Neural progenitor cell (in vitro differentiated cells): ENCODE results near the gene FYB1.

Experiments
- CTCF ChIP-seq: fragments of 200-600 bp; sonication (generic); IDR thresholded peaks from 2 replicates; pipeline ENCODE4 v1.5.1; 2017; ENCODE audit warnings: antibody characterized with exemption, mild to moderate bottlenecking
- EZH2 ChIP-seq: fragments of 200-600 bp; sonication (generic); IDR thresholded peaks from 2 replicates; pipeline ENCODE4 v1.6.1; 2017; ENCODE audit warnings: antibody characterized with exemption, mild to moderate bottlenecking, moderate library complexity
- EZH2phosphoT487 ChIP-seq: fragments of 200-600 bp; sonication (generic); IDR thresholded peaks from 2 replicates; pipeline ENCODE4 v1.6.1; 2017; ENCODE audit warnings: antibody characterized with exemption

DNA sequence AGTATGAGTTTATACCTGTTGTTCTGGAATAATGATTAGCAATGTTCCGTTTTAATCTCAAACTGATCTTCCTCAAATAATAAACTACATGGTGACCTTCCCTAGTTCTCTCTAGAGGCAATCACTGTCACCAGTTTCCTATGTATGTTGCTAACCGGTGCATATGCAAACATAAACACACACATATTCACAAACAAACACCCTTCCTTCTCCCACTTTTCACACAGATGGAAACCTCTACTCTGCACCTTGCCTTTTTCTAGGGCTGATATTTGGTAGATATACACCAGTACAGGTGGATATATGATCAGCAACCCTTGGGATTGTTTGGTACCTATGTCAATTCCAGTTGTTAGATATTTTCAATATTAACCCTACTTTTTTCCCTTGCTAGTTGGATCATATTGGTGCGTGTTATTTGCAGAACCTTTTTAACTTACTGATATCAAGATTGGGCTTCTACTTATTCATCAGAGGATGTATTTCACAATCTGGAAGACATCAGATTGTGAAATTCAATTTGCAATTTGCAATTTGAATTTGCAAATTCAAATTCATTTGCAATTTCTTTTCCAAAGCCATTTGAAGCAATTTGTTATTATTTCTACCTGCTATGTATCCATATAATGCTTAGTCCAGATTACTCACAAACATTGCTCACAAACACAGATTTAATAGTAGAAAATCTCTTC, 12.6 kb downstream of the FYB1 start:
- TF ChIP-seq EZH2phosphoT487 (no peak), CTCF (no peak), EZH2 (no peak)
